ENCODE results near the gene EYA2. TPM values are rescaled to one million over a fixed set of nuclear protein-coding genes. Genes with fewer than 3 reads are reported as not detected.

EYA2 gene
- total and polyA plus RNA-seq, 2 experiments from 2014 or later = 0.18 TPM; not detected in 1

- Histone ChIP-seq H3K4me2 (ENCODE audit: unreplicated experiment) (no peak overlapping the region), H3K4me3 (no peak overlapping the region), H3K9me2 (ENCODE audit: insufficient read depth) (no peaks in the 10 kb centered on the region), H3K27me3 (replicated peaks; ENCODE audit: insufficient read depth) (peaks cover 27% of the 10 kb centered on the region), H3F3A (ENCODE audit: insufficient read depth) (no peaks in the 10 kb centered on the region), H3K36me3 (ENCODE audit: low read depth) (no peaks in the 10 kb centered on the region), H3K9ac (no peak overlapping the region), H3K27ac (no peak overlapping the region), H3K9me3 (ENCODE audit: low read depth) (no peaks in the 10 kb centered on the region), H2AFZ (no peak overlapping the region), H4K20me1 (ENCODE audit: insufficient read depth) (no peaks in the 10 kb centered on the region), H3K79me2 (ENCODE audit: insufficient read depth) (no peaks in the 10 kb centered on the region), H3K4me1 (ENCODE audit: insufficient read depth) (no peaks in the 10 kb centered on the region)
- DNase-seq = peak; percentile 17
- TF ChIP-seq EZH2phosphoT487 (IDR thresholded peaks at IDR 0.05; ENCODE audit: insufficient read depth, low read depth) (no peak), EZH2 (IDR thresholded peaks at IDR 0.05; ENCODE audit: insufficient read depth, poor library complexity, severe bottlenecking) (no peak)
- WGBS, 2 experiments (ENCODE audit: low coverage in 1 of 2, low lambda C conversion rate in 2 of 2, missing lambda C conversion rate in 2 of 2) = 48 to 65% methylated on average over 1 of the region's 1 CpG
- in situ Hi-C loops (cut with MboI) = no loop called here
Observed at GRCh38 chr20:46984405-46984804, 89.8 kb downstream of the EYA2 start.

DNA sequence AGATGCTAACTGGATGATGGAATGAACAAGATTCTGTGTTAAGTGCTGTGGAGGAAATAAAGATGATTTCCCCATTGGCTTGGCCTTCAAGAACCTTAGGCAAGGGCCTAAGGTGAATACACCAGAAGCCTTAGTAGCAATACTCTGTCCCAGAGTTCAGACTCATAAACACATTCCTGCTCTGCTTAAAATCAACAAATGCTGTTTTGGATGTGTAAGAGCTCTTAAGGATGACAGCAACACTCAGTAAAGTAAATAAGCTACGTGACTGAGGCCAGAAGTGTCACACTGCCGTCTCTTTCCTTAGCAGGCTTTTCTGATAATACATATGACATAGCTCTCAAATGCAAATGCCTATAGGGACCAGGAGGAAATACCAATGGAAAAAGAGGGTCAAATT lies 90.6 kb downstream of the EYA2 start:
- in situ Hi-C loops (cut with MboI) = no loop called here
- no peaks in the 10 kb centered on the region for H3K36me3 ChIP-seq (ENCODE audit: low read depth)
- no peak overlapping the region for H3K27ac ChIP-seq
- H3K9me3 ChIP-seq (ENCODE audit: low read depth) = no peaks in the 10 kb centered on the region
- H2AFZ ChIP-seq = no peak overlapping the region
- no peaks in the 10 kb centered on the region for H3K9me2 ChIP-seq (ENCODE audit: insufficient read depth)
- no peak overlapping the region for H3K9ac ChIP-seq
- no peaks in the 10 kb centered on the region for H4K20me1 ChIP-seq (ENCODE audit: insufficient read depth)
- no peak overlapping the region for H3K4me2 ChIP-seq (ENCODE audit: unreplicated experiment)
- peaks cover 35% of the 10 kb centered on the region for H3K27me3 ChIP-seq (replicated peaks; ENCODE audit: insufficient read depth)
- WGBS, 2 experiments (ENCODE audit: low coverage in 1 of 2, low lambda C conversion rate in 2 of 2, missing lambda C conversion rate in 2 of 2) = 13 to 21% methylated on average over 2 of the region's 2 CpGs
- DNase-seq = no peak
- no peaks in the 10 kb centered on the region for H3F3A ChIP-seq (ENCODE audit: insufficient read depth)
- no peak overlapping the region for H3K4me3 ChIP-seq
- TF ChIP-seq EZH2phosphoT487 (IDR thresholded peaks at IDR 0.05; ENCODE audit: insufficient read depth, low read depth) (no peak), EZH2 (IDR thresholded peaks at IDR 0.05; ENCODE audit: insufficient read depth, poor library complexity, severe bottlenecking) (no peak)
- no peaks in the 10 kb centered on the region for H3K79me2 ChIP-seq (ENCODE audit: insufficient read depth)
- no peaks in the 10 kb centered on the region for H3K4me1 ChIP-seq (ENCODE audit: insufficient read depth)

DNA sequence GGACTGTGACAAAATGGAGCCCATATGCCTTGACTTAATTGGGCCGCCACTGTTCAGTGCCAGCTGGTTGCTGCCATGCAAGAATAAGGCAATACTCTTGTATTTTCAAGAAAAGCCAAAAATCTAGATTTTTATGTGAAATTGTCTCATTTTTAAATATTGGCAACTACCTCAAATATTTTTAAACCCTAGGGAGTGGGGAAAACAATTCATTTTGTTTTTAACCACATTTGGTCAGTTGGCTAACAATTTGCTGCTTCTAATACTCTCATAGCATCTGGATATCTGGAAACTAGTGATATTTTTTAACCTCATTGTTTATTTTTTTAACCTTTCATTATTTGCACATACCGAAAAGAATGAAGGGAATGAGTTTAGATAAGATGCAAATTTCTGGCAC lies 91.0 kb downstream of the EYA2 start:
- Histone ChIP-seq H3K27ac (no peak overlapping the region), H3K9ac (no peak overlapping the region), H3K4me1 (ENCODE audit: insufficient read depth) (no peaks in the 10 kb centered on the region), H3K36me3 (ENCODE audit: low read depth) (no peaks in the 10 kb centered on the region), H3K9me2 (ENCODE audit: insufficient read depth) (no peaks in the 10 kb centered on the region), H3F3A (ENCODE audit: insufficient read depth) (no peaks in the 10 kb centered on the region), H4K20me1 (ENCODE audit: insufficient read depth) (no peaks in the 10 kb centered on the region), H2AFZ (no peak overlapping the region), H3K4me3 (no peak overlapping the region), H3K27me3 (replicated peaks; ENCODE audit: insufficient read depth) (peaks cover 32% of the 10 kb centered on the region), H3K9me3 (ENCODE audit: low read depth) (no peaks in the 10 kb centered on the region), H3K79me2 (ENCODE audit: insufficient read depth) (no peaks in the 10 kb centered on the region), H3K4me2 (ENCODE audit: unreplicated experiment) (no peak overlapping the region)
- no peak for TF ChIP-seq EZH2 (IDR thresholded peaks at IDR 0.05; ENCODE audit: insufficient read depth, poor library complexity, severe bottlenecking)
- TF ChIP-seq EZH2phosphoT487 (IDR thresholded peaks at IDR 0.05; ENCODE audit: insufficient read depth, low read depth) = no peak
- in situ Hi-C loops (cut with MboI) = no loop called here
- no peak for DNase-seq
- WGBS, 2 experiments (ENCODE audit: low coverage in 1 of 2, low lambda C conversion rate in 2 of 2, missing lambda C conversion rate in 2 of 2) = 14 to 23% methylated on average over 2 of the region's 2 CpGs

GRCh38 chr20:46987001-46987400 lies 92.4 kb downstream of the EYA2 start:
- Histone ChIP-seq H3K4me1 (ENCODE audit: insufficient read depth) (no peaks in the 10 kb centered on the region), H3K4me3 (no peak overlapping the region), H3K9ac (no peak overlapping the region), H3K9me3 (ENCODE audit: low read depth) (no peaks in the 10 kb centered on the region), H2AFZ (no peak overlapping the region), H3K36me3 (ENCODE audit: low read depth) (no peaks in the 10 kb centered on the region), H4K20me1 (ENCODE audit: insufficient read depth) (no peaks in the 10 kb centered on the region), H3F3A (ENCODE audit: insufficient read depth) (no peaks in the 10 kb centered on the region), H3K9me2 (ENCODE audit: insufficient read depth) (no peaks in the 10 kb centered on the region), H3K27me3 (replicated peaks; ENCODE audit: insufficient read depth) (peaks cover 29% of the 10 kb centered on the region), H3K27ac (no peak overlapping the region), H3K4me2 (ENCODE audit: unreplicated experiment) (no peak overlapping the region), H3K79me2 (ENCODE audit: insufficient read depth) (no peaks in the 10 kb centered on the region)
- TF ChIP-seq EZH2phosphoT487 (IDR thresholded peaks at IDR 0.05; ENCODE audit: insufficient read depth, low read depth) (no peak), EZH2 (IDR thresholded peaks at IDR 0.05; ENCODE audit: insufficient read depth, poor library complexity, severe bottlenecking) (no peak)
- WGBS, 2 experiments (ENCODE audit: low coverage in 1 of 2, low lambda C conversion rate in 2 of 2, missing lambda C conversion rate in 2 of 2) = 36 to 40% methylated on average over 5 of the region's 5 CpGs
- no peak for DNase-seq
- in situ Hi-C loops (cut with MboI) = no loop called here

Measured in GM23248 (cell line).